Right atrium auricular region (tissue), 2 donors: Measurements from ENCODE around the gene KRTAP6-1. TPM values are rescaled to one million over a fixed set of nuclear protein-coding genes. Genes with fewer than 3 reads are reported as not detected.

Experiments used
- DNase-seq: peaks from one replicate; pipeline ENCODE4 v3.0.0-alpha.2; 2019; ENCODE audit warnings: low spot score
- H3K27ac ChIP-seq, 2 donors: fragments of 200-600 bp; sonication (generic); 1 replicate in 1 of 2; 2 replicates in 1 of 2; pipeline ENCODE4 v1.5.1; 2016 to 2019
- H3K27me3 ChIP-seq, 2 donors: fragments of 200-600 bp; sonication (generic); one replicate each; pipeline versions ENCODE4 v1.5.1 to v1.6.0; 2017 to 2019
- H3K36me3 ChIP-seq: fragments of 200-600 bp; sonication (generic); one replicate; pipeline ENCODE4 v1.5.1; 2016
- H3K4me1 ChIP-seq, 2 donors: fragments of 200-600 bp; sonication (generic); one replicate each; pipeline versions ENCODE4 v1.5.1 to v1.6.0; 2017 to 2019
- H3K4me3 ChIP-seq, 2 donors: fragments of 200-600 bp; sonication (generic); 1 replicate in 1 of 2; 2 replicates in 1 of 2; pipeline ENCODE4 v1.5.1; 2017 to 2019; ENCODE audit warnings: mild to moderate bottlenecking in 1 of 2, moderate library complexity in 1 of 2
- H3K9me3 ChIP-seq, 2 donors: fragments of 200-600 bp; sonication (generic); one replicate each; pipeline ENCODE4 v1.5.1; 2019
- total RNA-seq, 2 donors: library from RNA; depleted of rRNA; stranded (reverse); fragments of >200 nt; gene quantifications; one replicate each; pipeline ENCODE4 v1.1.0, GENCODE V29; 2016
- TF ChIP-seq, protein P1 (sequence below), 2 donors: fragments of 200-600 bp; sonication (generic); IDR thresholded peaks; one replicate each; pipeline ENCODE4 v1.5.1; 2019; ENCODE audit warnings: antibody characterized with exemption in 2 of 2

Gene KRTAP6-1
- total RNA-seq, 2 donors from 2014 or later = not detected

DNA sequence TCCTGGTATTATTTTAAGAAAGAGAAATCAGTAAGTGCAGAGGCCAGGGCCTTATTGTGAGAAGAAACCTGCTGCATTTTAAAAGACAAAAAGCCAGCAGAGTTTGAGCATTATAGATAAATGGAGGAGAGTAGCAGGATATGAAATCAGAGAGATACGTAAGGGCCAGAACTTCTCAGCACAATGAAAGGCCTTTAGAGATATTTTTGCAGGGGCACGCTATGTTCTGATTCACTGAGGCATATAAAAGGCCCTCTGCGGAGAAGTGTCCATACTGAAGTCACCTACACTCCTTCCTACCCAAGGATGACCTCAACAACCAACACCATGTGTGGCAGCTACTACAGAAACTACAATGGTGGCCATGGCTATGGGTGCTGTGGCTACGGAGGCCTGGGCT, 21.6 kb downstream of the KRTAP6-1 start, which contains the start of gene KRTAP6-3:
Gene KRTAP6-3, plus strand, starts transcription at position 301 of the 400 bp plus-strand sequence. Its CDS starts 6 bp downstream, at position 307.
- H3K27me3 ChIP-seq = no peaks in the 10 kb centered on the region
- H3K4me3 ChIP-seq = no peak within 1 kb of the TSS
- DNase-seq = no peak
- TF ChIP-seq, protein P1, sequence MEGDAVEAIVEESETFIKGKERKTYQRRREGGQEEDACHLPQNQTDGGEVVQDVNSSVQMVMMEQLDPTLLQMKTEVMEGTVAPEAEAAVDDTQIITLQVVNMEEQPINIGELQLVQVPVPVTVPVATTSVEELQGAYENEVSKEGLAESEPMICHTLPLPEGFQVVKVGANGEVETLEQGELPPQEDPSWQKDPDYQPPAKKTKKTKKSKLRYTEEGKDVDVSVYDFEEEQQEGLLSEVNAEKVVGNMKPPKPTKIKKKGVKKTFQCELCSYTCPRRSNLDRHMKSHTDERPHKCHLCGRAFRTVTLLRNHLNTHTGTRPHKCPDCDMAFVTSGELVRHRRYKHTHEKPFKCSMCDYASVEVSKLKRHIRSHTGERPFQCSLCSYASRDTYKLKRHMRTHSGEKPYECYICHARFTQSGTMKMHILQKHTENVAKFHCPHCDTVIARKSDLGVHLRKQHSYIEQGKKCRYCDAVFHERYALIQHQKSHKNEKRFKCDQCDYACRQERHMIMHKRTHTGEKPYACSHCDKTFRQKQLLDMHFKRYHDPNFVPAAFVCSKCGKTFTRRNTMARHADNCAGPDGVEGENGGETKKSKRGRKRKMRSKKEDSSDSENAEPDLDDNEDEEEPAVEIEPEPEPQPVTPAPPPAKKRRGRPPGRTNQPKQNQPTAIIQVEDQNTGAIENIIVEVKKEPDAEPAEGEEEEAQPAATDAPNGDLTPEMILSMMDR (IDR thresholded peaks at IDR 0.05) = no peak
- H3K27ac ChIP-seq = no peak within 1 kb of the TSS
- H3K36me3 ChIP-seq = no peaks in the 10 kb centered on the region
- H3K4me1 ChIP-seq = no peaks in the 10 kb centered on the region
- H3K9me3 ChIP-seq = no peaks in the 10 kb centered on the region

DNA sequence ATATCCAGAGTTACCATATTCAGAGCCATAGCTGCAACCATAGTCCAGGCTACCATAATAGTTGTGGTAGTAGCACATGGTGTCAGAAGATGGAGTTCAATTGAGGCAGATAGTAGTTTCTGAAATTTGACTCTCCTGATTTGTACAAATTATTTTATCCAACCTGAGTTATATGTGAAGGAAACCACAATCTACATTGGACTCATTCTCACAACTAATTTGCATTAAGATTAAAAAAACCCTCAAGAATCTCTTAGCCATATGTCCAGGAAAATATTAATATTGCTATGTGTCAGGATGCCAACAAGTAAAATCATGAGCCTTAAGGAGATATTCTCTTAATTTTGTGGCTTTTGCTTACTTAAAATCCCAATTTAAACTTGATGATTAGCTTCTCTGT, 23.4 kb downstream of the KRTAP6-1 start, which contains the start of gene KRTAP22-2:
Gene KRTAP22-2, minus strand, starts transcription at position 101 of the 400 bp plus-strand sequence.
- TF ChIP-seq, protein P1 (IDR thresholded peaks at IDR 0.05) = no peak
- Histone ChIP-seq H3K27ac (no peak within 1 kb of the TSS), H3K27me3 (no peaks in the 10 kb centered on the region), H3K4me1 (no peaks in the 10 kb centered on the region), H3K9me3 (no peaks in the 10 kb centered on the region), H3K36me3 (no peaks in the 10 kb centered on the region), H3K4me3 (no peak within 1 kb of the TSS)
- DNase-seq = no peak

DNA sequence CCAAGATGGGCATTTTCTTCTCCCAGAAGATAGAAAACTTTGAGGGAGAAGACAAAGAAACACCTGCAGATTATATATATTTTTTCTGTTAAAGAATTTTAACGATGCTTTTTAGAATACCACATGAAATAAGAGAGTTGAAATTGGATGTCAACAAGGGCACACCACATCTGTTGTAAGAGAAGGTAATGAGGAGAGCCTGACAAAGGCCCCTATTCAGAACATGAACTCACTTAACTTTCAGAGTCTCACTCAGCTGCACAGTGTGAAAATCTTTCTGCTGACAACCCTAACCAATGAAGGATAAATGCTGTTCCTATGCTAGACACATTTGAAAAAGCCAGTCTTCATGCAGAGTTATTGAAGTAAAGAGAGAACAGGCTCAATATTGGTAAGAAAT, 30.9 kb downstream of the KRTAP6-1 start:
- H3K4me1 ChIP-seq = no peaks in the 10 kb centered on the region
- H3K36me3 ChIP-seq = no peaks in the 10 kb centered on the region
- TF ChIP-seq, protein P1 (IDR thresholded peaks at IDR 0.05) = no peak
- H3K9me3 ChIP-seq = no peaks in the 10 kb centered on the region
- no peak overlapping the region for H3K4me3 ChIP-seq
- H3K27me3 ChIP-seq = no peaks in the 10 kb centered on the region
- no peak for DNase-seq
- H3K27ac ChIP-seq = no peak overlapping the region

DNA sequence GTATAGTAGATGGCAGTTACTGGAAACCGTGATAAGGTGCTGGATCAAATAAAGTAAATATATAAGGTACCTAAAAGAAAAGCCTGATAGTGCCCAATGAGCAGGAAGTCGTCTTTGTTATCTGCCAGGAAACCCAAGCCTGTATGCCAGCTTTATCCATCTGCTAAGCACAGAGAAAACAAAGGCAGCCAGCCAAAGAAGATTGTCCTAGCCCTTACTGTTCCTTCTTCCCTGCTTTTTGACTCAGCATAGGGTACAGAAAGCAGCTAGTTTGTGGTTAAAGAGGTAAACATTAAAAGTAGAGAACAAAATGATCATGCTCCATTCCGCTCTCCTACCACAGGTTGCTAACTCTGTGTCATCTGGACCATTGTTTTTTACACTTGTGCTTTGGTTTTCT, 33.6 kb downstream of the KRTAP6-1 start:
- Histone ChIP-seq H3K4me3 (no peak overlapping the region), H3K27me3 (no peaks in the 10 kb centered on the region), H3K9me3 (no peaks in the 10 kb centered on the region), H3K36me3 (no peaks in the 10 kb centered on the region), H3K27ac (no peak overlapping the region), H3K4me1 (no peaks in the 10 kb centered on the region)
- DNase-seq = no peak
- TF ChIP-seq, protein P1 (IDR thresholded peaks at IDR 0.05) = no peak

DNA sequence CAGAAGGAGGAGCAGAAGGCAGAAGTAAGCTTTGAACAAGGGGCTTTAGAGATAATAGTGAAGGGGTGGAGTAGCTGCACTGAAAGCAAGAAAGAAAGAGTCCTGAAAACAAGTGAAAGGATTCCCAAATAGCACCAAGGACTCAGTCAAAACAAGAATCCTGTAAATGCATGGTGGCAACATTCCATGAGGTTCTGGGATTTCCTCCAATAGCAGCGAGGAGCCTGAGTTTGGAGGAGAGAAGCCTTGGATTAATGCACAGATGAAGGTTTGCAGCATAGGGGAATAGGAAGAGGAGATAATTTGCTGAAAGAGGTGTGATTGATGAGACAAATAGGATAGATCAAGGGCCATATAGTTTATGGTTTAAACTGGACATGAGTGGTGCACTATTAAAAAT, 34.4 kb downstream of the KRTAP6-1 start:
- Histone ChIP-seq H3K27me3 (no peaks in the 10 kb centered on the region), H3K9me3 (no peaks in the 10 kb centered on the region), H3K4me1 (no peaks in the 10 kb centered on the region), H3K36me3 (no peaks in the 10 kb centered on the region), H3K27ac (no peak overlapping the region), H3K4me3 (no peak overlapping the region)
- TF ChIP-seq, protein P1 (IDR thresholded peaks at IDR 0.05) = no peak
- no peak for DNase-seq

DNA sequence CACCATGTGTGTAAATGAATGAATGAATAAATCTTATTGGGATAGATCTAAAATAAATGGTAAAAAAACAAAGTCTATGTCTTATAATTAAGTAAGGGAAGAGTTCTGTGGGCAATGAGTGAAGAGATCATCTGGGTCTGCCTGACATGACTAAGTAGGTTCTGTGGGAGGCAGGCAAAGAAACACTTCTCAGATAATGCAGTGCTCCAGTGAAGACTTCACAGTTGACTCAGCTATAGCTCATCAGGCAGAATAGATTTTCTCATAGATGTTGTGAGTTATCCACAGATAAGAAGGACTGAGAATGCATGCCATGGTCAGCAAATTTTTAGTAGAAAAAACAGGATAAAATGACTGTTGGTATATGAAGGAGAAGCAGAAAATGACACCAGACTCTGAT, 36.0 kb downstream of the KRTAP6-1 start:
- TF ChIP-seq, protein P1 (IDR thresholded peaks at IDR 0.05) = no peak
- Histone ChIP-seq H3K27ac (no peak overlapping the region), H3K9me3 (no peaks in the 10 kb centered on the region), H3K27me3 (no peaks in the 10 kb centered on the region), H3K36me3 (no peaks in the 10 kb centered on the region), H3K4me3 (no peak overlapping the region), H3K4me1 (no peaks in the 10 kb centered on the region)
- no peak for DNase-seq
